Fibroblast of lung (primary cell): ENCODE measurements around the gene NAXE.

Experiments
- CTCF ChIP-seq, 2 donors: IDR thresholded peaks in 1 of 2; conservative IDR thresholded peaks in 1 of 2; 1 replicate in 1 of 2; 2 replicates in 1 of 2; pipeline ENCODE4 v1.5.1; 2011 to 2012; ENCODE audit warnings: low read length in 2 of 2, control low read depth in 1 of 2, inconsistent platforms in 1 of 2, low read depth in 1 of 2, mild to moderate bottlenecking in 1 of 2
- EZH2 ChIP-seq: IDR thresholded peaks from 2 replicates; pipeline ENCODE4 v1.5.1; 2012; ENCODE audit warnings: low read length, control low read depth, mild to moderate bottlenecking; ENCODE audit errors: missing control alignments

DNA sequence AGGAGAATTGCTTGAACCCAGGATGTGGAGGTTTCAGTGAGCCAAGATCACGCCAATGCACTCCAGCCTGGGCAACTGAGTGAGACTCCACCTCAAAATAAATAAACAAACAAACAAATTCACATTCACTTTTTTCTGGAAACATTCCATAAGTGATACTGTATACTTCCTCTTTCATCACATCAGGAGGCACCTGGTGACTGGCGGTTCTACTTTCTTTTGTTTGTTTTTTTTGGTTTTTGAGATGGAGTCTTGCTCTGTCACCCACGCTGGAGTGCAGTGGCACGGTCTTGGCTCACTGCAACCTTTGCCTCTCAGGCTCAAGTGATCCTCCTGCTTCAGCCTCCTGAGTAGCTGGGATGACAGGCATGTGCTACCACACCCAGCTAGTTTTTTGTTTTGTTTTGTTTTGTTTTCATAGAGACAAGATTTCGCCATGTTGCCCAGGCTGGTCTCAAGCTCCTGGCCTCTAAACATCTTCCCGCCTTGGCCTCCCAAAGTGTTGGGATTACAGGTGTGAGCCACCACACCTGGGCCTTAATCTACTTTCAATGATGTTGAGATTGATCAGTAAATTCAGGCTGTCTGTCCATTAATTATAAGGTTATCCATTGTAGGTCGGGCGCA is 38.4 kb downstream of the NAXE start:
- no peak for TF ChIP-seq CTCF (conservative IDR thresholded peaks at IDR 0.05 in 1 of 2, IDR thresholded peaks at IDR 0.05 in 1 of 2; ENCODE audit: low read depth in 1 of 2, low read length in 2 of 2)
- TF ChIP-seq EZH2: no peak
